Neural cell (in vitro differentiated cells): ENCODE measurements around the gene FOSL1. TPM values are rescaled to one million over a fixed set of nuclear protein-coding genes. Genes with fewer than 3 reads are reported as not detected.
A peak's percentile ranks its signal among the peaks of the same experiment; 100 is the strongest.

Experiments used
- H2AFZ ChIP-seq: fragments of 200-600, 300-800 bp; sonication (generic), shearing (Covaris generic); 2 replicates; pipeline ENCODE4 v1.6.0; 2014; ENCODE audit warnings: low read depth, mild to moderate bottlenecking, antibody characterized with exemption, low read length, moderate library complexity
- H3F3A ChIP-seq: fragments of 200-600 bp; shearing (Covaris generic); 2 replicates; pipeline ENCODE4 v1.6.1; 2016; ENCODE audit warnings: mild to moderate bottlenecking, moderate library complexity, mixed read lengths, antibody characterized with exemption, low read length; ENCODE audit not compliant: insufficient read depth, poor library complexity, severe bottlenecking
- H3K27ac ChIP-seq: fragments of 200-600, 300-800 bp; sonication (generic), shearing (Covaris generic); 2 replicates; pipeline ENCODE4 v1.5.1; 2014; ENCODE audit warnings: mild to moderate bottlenecking, low read length, moderate library complexity
- H3K27me3 ChIP-seq: fragments of 300-800, 200-600 bp; sonication (generic), shearing (Covaris generic); 2 replicates; pipeline ENCODE4 v1.6.0; 2014; ENCODE audit warnings: mild to moderate bottlenecking, low read depth, low read length, moderate library complexity; ENCODE audit not compliant: insufficient read depth
- H3K36me3 ChIP-seq: fragments of 300-800, 200-600 bp; sonication (generic), shearing (Covaris generic); 2 replicates; pipeline ENCODE4 v1.5.1; 2014; ENCODE audit warnings: mild to moderate bottlenecking, antibody characterized with exemption, low read length, moderate library complexity; ENCODE audit not compliant: insufficient read depth
- H3K4me2 ChIP-seq: fragments of 300-800, 200-600 bp; sonication (generic), shearing (Covaris generic); 2 replicates; pipeline ENCODE4 v1.6.0; 2014; ENCODE audit warnings: mild to moderate bottlenecking, low read length
- H3K4me3 ChIP-seq: fragments of 300-800, 200-600 bp; sonication (generic), shearing (Covaris generic); 2 replicates; pipeline ENCODE4 v1.5.1; 2014; ENCODE audit warnings: mild to moderate bottlenecking, low read length, moderate library complexity
- H3K79me2 ChIP-seq: fragments of 200-600 bp; shearing (Covaris generic); replicated peaks from 2 replicates; pipeline ENCODE4 v1.6.0; 2014; ENCODE audit warnings: mild to moderate bottlenecking, low read length, moderate library complexity; ENCODE audit not compliant: insufficient read depth
- H3K9ac ChIP-seq: fragments of 300-800, 200-600 bp; sonication (generic), shearing (Covaris generic); 2 replicates; pipeline ENCODE4 v1.6.1; 2016; ENCODE audit warnings: mild to moderate bottlenecking, low read length, mixed read lengths
- H3K9me2 ChIP-seq: fragments of 200-600 bp; shearing (Covaris generic); 2 replicates; pipeline ENCODE4 v1.6.1; 2016; ENCODE audit warnings: mild to moderate bottlenecking, low read length, mixed read lengths; ENCODE audit not compliant: insufficient read depth
- H3K9me3 ChIP-seq: fragments of 200-600, 300-800 bp; sonication (generic), shearing (Covaris generic); 2 replicates; pipeline ENCODE4 v1.6.1; 2016; ENCODE audit warnings: mild to moderate bottlenecking, mixed run types, low read length, moderate library complexity, mixed read lengths
- H4K20me1 ChIP-seq: fragments of 200-600 bp; shearing (Covaris generic); 2 replicates; pipeline ENCODE4 v1.6.1; 2016; ENCODE audit warnings: mild to moderate bottlenecking, mixed run types; ENCODE audit not compliant: insufficient read depth
- EP300 ChIP-seq: fragments of 450-650 bp; conservative IDR thresholded peaks from 2 replicates; pipeline ENCODE4 v1.6.1; 2014; ENCODE audit warnings: antibody characterized with exemption, mild to moderate bottlenecking, moderate library complexity; ENCODE audit not compliant: poor library complexity, severe bottlenecking
- EZH2 ChIP-seq: fragments of 200-600, 300-800 bp; shearing (Covaris generic), sonication (generic); IDR thresholded peaks from 2 replicates; pipeline ENCODE4 v1.6.1; 2014; ENCODE audit warnings: antibody characterized with exemption, low read length, borderline replicate concordance, mild to moderate bottlenecking; ENCODE audit not compliant: insufficient read depth, poor library complexity, severe bottlenecking
- MXI1 ChIP-seq: fragments of 450-650 bp; conservative IDR thresholded peaks from 2 replicates; pipeline ENCODE4 v1.6.1; 2014; ENCODE audit warnings: antibody characterized with exemption, mild to moderate bottlenecking; ENCODE audit not compliant: poor library complexity, severe bottlenecking
- POLR2AphosphoS5 ChIP-seq: IDR thresholded peaks from 2 replicates; pipeline ENCODE4 v1.6.1; 2012
- RAD21 ChIP-seq: fragments of 450-650 bp; conservative IDR thresholded peaks from 2 replicates; pipeline ENCODE4 v1.6.1; 2014; ENCODE audit warnings: antibody characterized with exemption, mild to moderate bottlenecking, moderate library complexity
- SMC3 ChIP-seq: fragments of 450-650 bp; conservative IDR thresholded peaks from 2 replicates; pipeline ENCODE4 v1.6.1; 2014; ENCODE audit warnings: antibody characterized with exemption, mild to moderate bottlenecking, moderate library complexity; ENCODE audit not compliant: poor library complexity
- TAF1 ChIP-seq: IDR thresholded peaks from 2 replicates; pipeline ENCODE4 v1.6.1; 2012; ENCODE audit warnings: low read depth
- polyA plus RNA-seq: library from polyadenylated mRNA; depleted of rRNA; stranded (reverse); fragments of >200 nt; gene quantifications from 2 replicates; pipeline ENCODE4 v1.2.3, GENCODE V29; 2014
- TF ChIP-seq, protein P1 (sequence below): fragments of 450-650 bp; IDR thresholded peaks from 2 replicates; pipeline ENCODE4 v1.5.1; 2014; ENCODE audit warnings: antibody characterized with exemption, mild to moderate bottlenecking, moderate library complexity; ENCODE audit not compliant: poor library complexity, severe bottlenecking
- TF ChIP-seq, protein P2 (sequence below): IDR thresholded peaks from 2 replicates; pipeline ENCODE4 v1.6.1; 2012; ENCODE audit warnings: borderline replicate concordance

Gene FOSL1
- polyA plus RNA-seq, 1 donor from 2014 or later, result not detected

DNA sequence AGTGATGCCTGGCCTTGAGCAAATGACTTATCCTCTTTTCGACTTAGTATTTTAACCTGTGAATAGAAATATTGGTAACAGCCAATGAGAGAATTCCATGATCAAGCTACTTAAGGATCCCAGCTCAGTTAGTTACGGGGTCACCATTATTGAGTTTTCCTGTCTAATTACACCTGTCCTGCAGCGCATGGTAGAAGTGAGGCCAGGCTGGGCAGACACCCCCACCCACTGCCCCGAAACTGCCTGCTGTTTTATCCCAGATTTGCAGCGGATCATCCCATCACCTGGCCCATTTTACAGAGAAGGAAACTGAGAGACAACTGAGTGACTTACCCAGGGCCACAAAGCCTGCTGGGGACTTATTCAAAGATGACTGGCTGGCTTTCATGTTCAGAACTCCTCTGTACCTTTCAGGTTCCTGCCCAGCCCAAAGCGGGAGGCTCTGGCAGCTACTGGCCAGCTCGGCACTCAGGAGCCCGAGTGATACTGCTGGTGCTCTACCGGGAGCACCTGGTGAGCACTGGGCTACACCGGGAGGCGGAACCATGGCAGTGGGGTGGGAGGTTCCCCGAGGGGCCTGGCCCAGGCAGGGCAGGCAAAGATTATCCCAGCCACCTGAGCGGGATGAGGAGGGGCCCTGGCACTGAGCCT is 38.5 kb downstream of the FOSL1 start:
- no peaks in the 10 kb centered on the region for H3K9me2 ChIP-seq
- no peaks in the 10 kb centered on the region for H3K36me3 ChIP-seq
- peak overlapping the region; percentile 98 for H3K9ac ChIP-seq
- peak overlapping the region; percentile 90 for H3K4me2 ChIP-seq
- peak overlapping the region; percentile 100 for H3K4me3 ChIP-seq
- peaks cover 8% of the 10 kb centered on the region for H4K20me1 ChIP-seq
- H3K9me3 ChIP-seq, result no peaks in the 10 kb centered on the region
- H2AFZ ChIP-seq, result no peak overlapping the region
- no peaks in the 10 kb centered on the region for H3K27me3 ChIP-seq
- peaks cover 24% of the 10 kb centered on the region for H3K79me2 ChIP-seq
- peak overlapping the region; percentile 100 for H3K27ac ChIP-seq
- peaks cover 5% of the 10 kb centered on the region for H3F3A ChIP-seq
- TF ChIP-seq EP300 (no peak), RAD21 (no peak), POLR2AphosphoS5 (no peak), EZH2 (no peak), TAF1 (no peak), MXI1 (no peak), SMC3 (no peak)
- TF ChIP-seq, protein P1, sequence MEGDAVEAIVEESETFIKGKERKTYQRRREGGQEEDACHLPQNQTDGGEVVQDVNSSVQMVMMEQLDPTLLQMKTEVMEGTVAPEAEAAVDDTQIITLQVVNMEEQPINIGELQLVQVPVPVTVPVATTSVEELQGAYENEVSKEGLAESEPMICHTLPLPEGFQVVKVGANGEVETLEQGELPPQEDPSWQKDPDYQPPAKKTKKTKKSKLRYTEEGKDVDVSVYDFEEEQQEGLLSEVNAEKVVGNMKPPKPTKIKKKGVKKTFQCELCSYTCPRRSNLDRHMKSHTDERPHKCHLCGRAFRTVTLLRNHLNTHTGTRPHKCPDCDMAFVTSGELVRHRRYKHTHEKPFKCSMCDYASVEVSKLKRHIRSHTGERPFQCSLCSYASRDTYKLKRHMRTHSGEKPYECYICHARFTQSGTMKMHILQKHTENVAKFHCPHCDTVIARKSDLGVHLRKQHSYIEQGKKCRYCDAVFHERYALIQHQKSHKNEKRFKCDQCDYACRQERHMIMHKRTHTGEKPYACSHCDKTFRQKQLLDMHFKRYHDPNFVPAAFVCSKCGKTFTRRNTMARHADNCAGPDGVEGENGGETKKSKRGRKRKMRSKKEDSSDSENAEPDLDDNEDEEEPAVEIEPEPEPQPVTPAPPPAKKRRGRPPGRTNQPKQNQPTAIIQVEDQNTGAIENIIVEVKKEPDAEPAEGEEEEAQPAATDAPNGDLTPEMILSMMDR, result no peak
- TF ChIP-seq, protein P2, sequence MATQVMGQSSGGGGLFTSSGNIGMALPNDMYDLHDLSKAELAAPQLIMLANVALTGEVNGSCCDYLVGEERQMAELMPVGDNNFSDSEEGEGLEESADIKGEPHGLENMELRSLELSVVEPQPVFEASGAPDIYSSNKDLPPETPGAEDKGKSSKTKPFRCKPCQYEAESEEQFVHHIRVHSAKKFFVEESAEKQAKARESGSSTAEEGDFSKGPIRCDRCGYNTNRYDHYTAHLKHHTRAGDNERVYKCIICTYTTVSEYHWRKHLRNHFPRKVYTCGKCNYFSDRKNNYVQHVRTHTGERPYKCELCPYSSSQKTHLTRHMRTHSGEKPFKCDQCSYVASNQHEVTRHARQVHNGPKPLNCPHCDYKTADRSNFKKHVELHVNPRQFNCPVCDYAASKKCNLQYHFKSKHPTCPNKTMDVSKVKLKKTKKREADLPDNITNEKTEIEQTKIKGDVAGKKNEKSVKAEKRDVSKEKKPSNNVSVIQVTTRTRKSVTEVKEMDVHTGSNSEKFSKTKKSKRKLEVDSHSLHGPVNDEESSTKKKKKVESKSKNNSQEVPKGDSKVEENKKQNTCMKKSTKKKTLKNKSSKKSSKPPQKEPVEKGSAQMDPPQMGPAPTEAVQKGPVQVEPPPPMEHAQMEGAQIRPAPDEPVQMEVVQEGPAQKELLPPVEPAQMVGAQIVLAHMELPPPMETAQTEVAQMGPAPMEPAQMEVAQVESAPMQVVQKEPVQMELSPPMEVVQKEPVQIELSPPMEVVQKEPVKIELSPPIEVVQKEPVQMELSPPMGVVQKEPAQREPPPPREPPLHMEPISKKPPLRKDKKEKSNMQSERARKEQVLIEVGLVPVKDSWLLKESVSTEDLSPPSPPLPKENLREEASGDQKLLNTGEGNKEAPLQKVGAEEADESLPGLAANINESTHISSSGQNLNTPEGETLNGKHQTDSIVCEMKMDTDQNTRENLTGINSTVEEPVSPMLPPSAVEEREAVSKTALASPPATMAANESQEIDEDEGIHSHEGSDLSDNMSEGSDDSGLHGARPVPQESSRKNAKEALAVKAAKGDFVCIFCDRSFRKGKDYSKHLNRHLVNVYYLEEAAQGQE, result no peak

DNA sequence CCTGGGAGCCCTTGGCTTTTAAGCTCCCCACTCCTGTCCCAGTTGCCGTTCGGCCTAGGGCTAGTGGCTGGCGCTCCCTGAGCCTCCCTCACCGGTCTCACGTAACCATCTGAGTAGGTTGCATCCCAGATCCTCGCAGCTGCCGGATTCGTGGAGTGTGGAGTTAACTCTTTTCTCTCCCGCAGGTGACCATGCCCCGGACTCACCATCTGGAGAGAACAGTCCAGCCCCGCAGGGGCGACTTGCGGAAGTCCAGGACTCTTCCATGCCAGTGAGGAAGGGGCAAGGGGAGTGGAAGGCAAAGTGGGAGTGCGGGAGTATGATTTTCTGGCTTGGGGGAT is 39.1 kb downstream of the FOSL1 start:
- Histone ChIP-seq H3K79me2 (peaks cover 29% of the 10 kb centered on the region), H3K9ac (peak overlapping the region; percentile 98), H3K9me2 (no peaks in the 10 kb centered on the region), H3K27ac (peak overlapping the region; percentile 100), H3K9me3 (no peaks in the 10 kb centered on the region), H2AFZ (peak overlapping the region; percentile 40), H3K4me2 (peak overlapping the region; percentile 90), H3K36me3 (no peaks in the 10 kb centered on the region), H3K4me3 (peak overlapping the region; percentile 100), H3K27me3 (no peaks in the 10 kb centered on the region), H4K20me1 (peaks cover 13% of the 10 kb centered on the region), H3F3A (peaks cover 5% of the 10 kb centered on the region)
- TF ChIP-seq MXI1 (no peak), RAD21 (no peak), EZH2 (no peak), TAF1 (no peak), POLR2AphosphoS5 (no peak), EP300 (no peak), SMC3 (no peak)
- TF ChIP-seq, protein P2, result no peak
- TF ChIP-seq, protein P1, result no peak
